Measurements from ENCODE around the gene CFAP251.

CFAP251 gene

GRCh38 chr12:122022393-122023338, 104.3 kb downstream of the CFAP251 start:
- H3K4me3 ChIP-seq (ENCODE audit: low read depth, low read length) = peak overlapping the region; percentile 61
- DNase-seq (ENCODE audit: low read depth) = peak; percentile 22
- TF ChIP-seq CTCF (conservative IDR thresholded peaks at IDR 0.05; ENCODE audit: low read depth, low read length) = no peak

DNA sequence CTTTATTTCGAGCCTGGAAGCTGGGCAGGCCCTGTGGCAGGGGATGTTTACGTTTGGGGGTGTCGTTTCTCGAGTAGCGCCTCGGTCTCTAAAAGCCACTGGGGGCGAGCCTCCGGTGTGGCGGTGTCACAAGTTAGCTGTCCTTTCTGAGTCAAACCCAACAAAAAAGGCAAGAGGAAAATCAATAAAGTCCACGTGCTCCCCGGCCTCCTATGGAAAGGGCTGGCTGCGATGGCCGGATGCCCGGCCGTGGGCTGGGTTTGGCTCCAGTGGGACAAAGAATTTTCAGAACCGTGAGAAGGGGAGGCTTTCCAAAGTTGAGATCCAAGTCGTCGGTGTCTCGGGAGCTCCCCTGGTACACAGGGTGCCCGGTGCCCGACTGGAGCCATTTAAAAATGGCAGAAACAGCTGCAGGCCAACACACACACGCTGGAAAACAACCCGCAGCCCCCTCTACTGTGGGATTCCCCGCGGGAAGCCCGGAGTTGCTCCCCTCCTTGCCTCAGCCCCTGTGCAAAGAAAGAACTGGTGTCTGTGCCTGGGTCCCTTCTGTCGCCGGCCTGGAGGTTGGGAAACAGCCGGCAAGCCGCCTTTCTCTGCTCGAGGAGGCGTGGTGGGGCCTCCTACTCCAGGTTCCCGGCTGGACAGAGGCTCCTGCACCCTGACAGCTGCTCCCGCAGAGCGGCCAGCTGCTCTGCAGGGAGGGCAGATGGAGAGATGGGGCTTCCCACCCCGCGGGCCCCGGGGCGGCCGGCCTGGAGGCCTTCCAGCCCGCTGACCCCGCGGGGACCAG, 105.1 kb downstream of the CFAP251 start:
- H3K4me3 ChIP-seq (ENCODE audit: low read depth, low read length) = peak overlapping the region; percentile 61
- DNase-seq (ENCODE audit: low read depth) = peak; percentile 65
- TF ChIP-seq CTCF (conservative IDR thresholded peaks at IDR 0.05; ENCODE audit: low read depth, low read length) = peak; percentile 5

GRCh38 chr12:122024132-122024785, 105.9 kb downstream of the CFAP251 start:
- no peak for DNase-seq (ENCODE audit: low read depth)
- peak overlapping the region; percentile 61 for H3K4me3 ChIP-seq (ENCODE audit: low read depth, low read length)
- TF ChIP-seq CTCF (conservative IDR thresholded peaks at IDR 0.05; ENCODE audit: low read depth, low read length) = no peak

GRCh38 chr12:122026706-122027333, 108.4 kb downstream of the CFAP251 start:
- TF ChIP-seq CTCF (conservative IDR thresholded peaks at IDR 0.05; ENCODE audit: low read depth, low read length) = no peak
- H3K4me3 ChIP-seq (ENCODE audit: low read depth, low read length) = no peak overlapping the region
- DNase-seq (ENCODE audit: low read depth) = no peak

- H3K4me3 ChIP-seq (ENCODE audit: low read depth, low read length) = no peak overlapping the region
- DNase-seq (ENCODE audit: low read depth) = no peak
- no peak for TF ChIP-seq CTCF (conservative IDR thresholded peaks at IDR 0.05; ENCODE audit: low read depth, low read length)
These were observed 109.9 kb downstream of the CFAP251 start for GRCh38 chr12:122028165-122028904.
